ENCODE data around the gene BID. TPM values are rescaled to one million over a fixed set of nuclear protein-coding genes. Genes with fewer than 3 reads are reported as not detected.

Gene BID
- total and polyA plus RNA-seq, 10 of the 15 experiments (the other 5 are each of a cell fraction or from before 2014, with no cell fraction given) = 7.9 to 241 (median 136) TPM

GRCh38 chr22:17733466-17733865 lies 40.8 kb downstream of the BID start:
- no peak overlapping the region for H3K27ac ChIP-seq (ENCODE audit: control insufficient read depth, insufficient read depth)
- ChIA-PET RAD21 (ENCODE audit: unreplicated experiment) (no interaction called here), SMC1A (ENCODE audit: uncharacterized antibody, unreplicated experiment) (interaction anchor here (0.6 kb wide), 1 partner anchor 171 kb away, joined by 3 read pairs; no protein-coding TSS in a partner anchor), CTCF (interaction anchor here (1.5 kb wide), 1 partner anchor 175 kb away, joined by 7 read pairs; no protein-coding TSS in a partner anchor), POLR2A (no interaction called here)
- BruUV-seq (replicated peaks) = no TSS peak
- no peaks in the 10 kb centered on the region; the same call in 1 of the 2 replicates for H4K20me1 ChIP-seq (ENCODE audit: control insufficient read depth, insufficient read depth)
- in situ Hi-C loops (cut with MboI) = no loop called here
- no peak for ATAC-seq
- H3K9me3 ChIP-seq (replicated peaks; ENCODE audit: control insufficient read depth, insufficient read depth, low read length) = no peaks in the 10 kb centered on the region
- H2AFZ ChIP-seq (ENCODE audit: control insufficient read depth, low read depth, low read length) = no peak overlapping the region
- no peaks in the 10 kb centered on the region for H3K4me1 ChIP-seq (ENCODE audit: control insufficient read depth, insufficient read depth, low read length)
- H3K79me2 ChIP-seq (ENCODE audit: control insufficient read depth, insufficient read depth, low read length) = no peaks in the 10 kb centered on the region
- no peaks in the 10 kb centered on the region for H3K27me3 ChIP-seq (replicated peaks in 1 of 2; ENCODE audit: control insufficient read depth in 2 of 2, insufficient read depth in 2 of 2, low read length in 1 of 2)
- peaks cover 17 to 18% of the 10 kb centered on the region in 2 experiments for H3K36me3 ChIP-seq (ENCODE audit: control insufficient read depth in 2 of 2, insufficient read depth in 2 of 2, low read length in 1 of 2)
- no peak overlapping the region for H3K4me3 ChIP-seq
- 97% methylated on average over 3 of the region's 3 CpGs for WGBS (ENCODE audit: insufficient coverage, insufficient replicate concordance, low lambda C conversion rate, missing lambda C conversion rate)
- no peak for DNase-seq (ENCODE audit: low read depth, low spot score)
- no peak overlapping the region for H3K4me2 ChIP-seq (ENCODE audit: control insufficient read depth, insufficient read depth)
- H3K9ac ChIP-seq (ENCODE audit: control insufficient read depth, insufficient read depth, low read length) = no peak overlapping the region
- no peak for FAIRE-seq
- intact Hi-C loops (cut with micrococcal nuclease; ENCODE audit: unreplicated experiment) = no loop called here
- TF ChIP-seq ELK1 (IDR thresholded peaks at IDR 0.05; ENCODE audit: low read depth, low read length) (no peak), IKZF1 (conservative IDR thresholded peaks at IDR 0.05) (no peak), REST (IDR thresholded peaks at IDR 0.05; ENCODE audit: low read depth, low read length) (no peak), NBN (IDR thresholded peaks at IDR 0.05) (no peak), BACH1 (IDR thresholded peaks at IDR 0.05; ENCODE audit: borderline replicate concordance) (no peak), EP300 (IDR thresholded peaks at IDR 0.05; ENCODE audit: borderline replicate concordance in 1 of 2, control insufficient read depth in 1 of 2, low read depth in 2 of 2, low read length in 2 of 2) (no peak), ZBTB11 (CRISPR knock-in tag; IDR thresholded peaks at IDR 0.05) (no peak), IRF3 (IDR thresholded peaks at IDR 0.05) (no peak), MYB (IDR thresholded peaks at IDR 0.05; ENCODE audit: borderline replicate concordance, low read depth, low read length) (no peak), E2F8 (IDR thresholded peaks at IDR 0.05; ENCODE audit: low read depth, partially characterized antibody) (no peak), MEF2A (IDR thresholded peaks at IDR 0.05; ENCODE audit: insufficient read depth, low read depth, low read length) (no peak), CHD2 (IDR thresholded peaks at IDR 0.05; ENCODE audit: borderline replicate concordance, low read depth, low read length) (no peak)

Measured in GM12878 (cell line).